ENCODE measurements around the gene PROSER2.

PROSER2 gene

GRCh38 chr10:11822809-11823121, 391 bp upstream of the PROSER2 start:
- Histone ChIP-seq H3K4me2 (ENCODE audit: low read length) (peak overlapping the region; percentile 37), H3K27ac (ENCODE audit: low read depth, low read length) (no peak overlapping the region), H3K36me3 (ENCODE audit: control insufficient read depth, low read length) (no peaks in the 10 kb centered on the region), H3K79me2 (ENCODE audit: control insufficient read depth, low read length) (no peaks in the 10 kb centered on the region), H3K9me2 (replicated peaks; ENCODE audit: control insufficient read depth, low read length) (no peaks in the 10 kb centered on the region), H3F3A (ENCODE audit: control insufficient read depth, insufficient read depth) (0 out of 2 replicates have a peak, but pooled peaks cover 5% of the 10 kb centered on the region), H3K9me3 (ENCODE audit: control insufficient read depth, insufficient read depth, low read length) (no peaks in the 10 kb centered on the region), H4K20me1 (ENCODE audit: control insufficient read depth, insufficient read depth, low read depth, low read length) (no peaks in the 10 kb centered on the region), H3K4me3 (ENCODE audit: low read length) (peak overlapping the region; percentile 39; the same call in 1 of the 2 replicates), H3K4me1 (ENCODE audit: control insufficient read depth, low read length) (0 out of 2 replicates have a peak, but pooled peaks cover 3% of the 10 kb centered on the region), H3K27me3 (ENCODE audit: control insufficient read depth, low read length) (peaks cover 33% of the 10 kb centered on the region)
- no peak for TF ChIP-seq EZH2phosphoT487 (IDR thresholded peaks at IDR 0.05; ENCODE audit: borderline replicate concordance, low read length)
- TF ChIP-seq CTCF (IDR thresholded peaks at IDR 0.05; ENCODE audit: low read depth, low read length, poor library complexity, severe bottlenecking): no peak

- Histone ChIP-seq H3K27ac (ENCODE audit: low read depth, low read length) (no peak overlapping the region), H3K9me2 (replicated peaks; ENCODE audit: control insufficient read depth, low read length) (no peaks in the 10 kb centered on the region), H3K9me3 (ENCODE audit: control insufficient read depth, insufficient read depth, low read length) (no peaks in the 10 kb centered on the region), H3K27me3 (ENCODE audit: control insufficient read depth, low read length) (peaks cover 36% of the 10 kb centered on the region), H4K20me1 (ENCODE audit: control insufficient read depth, insufficient read depth, low read depth, low read length) (no peaks in the 10 kb centered on the region), H3F3A (ENCODE audit: control insufficient read depth, insufficient read depth) (0 out of 2 replicates have a peak, but pooled peaks cover 5% of the 10 kb centered on the region), H3K4me2 (ENCODE audit: low read length) (0 out of 2 replicates have a peak overlapping the region, but pooled peaks have one; percentile 11), H3K79me2 (ENCODE audit: control insufficient read depth, low read length) (no peaks in the 10 kb centered on the region), H3K4me1 (ENCODE audit: control insufficient read depth, low read length) (0 out of 2 replicates have a peak, but pooled peaks cover 3% of the 10 kb centered on the region), H3K4me3 (ENCODE audit: low read length) (no peak overlapping the region), H3K36me3 (ENCODE audit: control insufficient read depth, low read length) (no peaks in the 10 kb centered on the region)
- TF ChIP-seq CTCF (IDR thresholded peaks at IDR 0.05; ENCODE audit: low read depth, low read length, poor library complexity, severe bottlenecking) (no peak), EZH2phosphoT487 (IDR thresholded peaks at IDR 0.05; ENCODE audit: borderline replicate concordance, low read length) (no peak)
Measured at GRCh38 chr10:11823989-11824346, 812 bp downstream of the PROSER2 start.

GRCh38 chr10:11824376-11824775, 1.2 kb downstream of the PROSER2 start:
- TF ChIP-seq CTCF (IDR thresholded peaks at IDR 0.05; ENCODE audit: low read depth, low read length, poor library complexity, severe bottlenecking): no peak
- TF ChIP-seq EZH2phosphoT487 (IDR thresholded peaks at IDR 0.05; ENCODE audit: borderline replicate concordance, low read length): no peak
- no peaks in the 10 kb centered on the region for H3K9me3 ChIP-seq (ENCODE audit: control insufficient read depth, insufficient read depth, low read length)
- H3F3A ChIP-seq (ENCODE audit: control insufficient read depth, insufficient read depth): 0 out of 2 replicates have a peak, but pooled peaks cover 5% of the 10 kb centered on the region
- no peaks in the 10 kb centered on the region for H3K9me2 ChIP-seq (replicated peaks; ENCODE audit: control insufficient read depth, low read length)
- H3K27ac ChIP-seq (ENCODE audit: low read depth, low read length): no peak overlapping the region
- no peak overlapping the region for H3K4me3 ChIP-seq (ENCODE audit: low read length)
- peaks cover 36% of the 10 kb centered on the region for H3K27me3 ChIP-seq (ENCODE audit: control insufficient read depth, low read length)
- no peak overlapping the region for H3K4me2 ChIP-seq (ENCODE audit: low read length)
- H3K4me1 ChIP-seq (ENCODE audit: control insufficient read depth, low read length): 0 out of 2 replicates have a peak, but pooled peaks cover 3% of the 10 kb centered on the region
- H4K20me1 ChIP-seq (ENCODE audit: control insufficient read depth, insufficient read depth, low read depth, low read length): no peaks in the 10 kb centered on the region
- H3K79me2 ChIP-seq (ENCODE audit: control insufficient read depth, low read length): no peaks in the 10 kb centered on the region
- no peaks in the 10 kb centered on the region for H3K36me3 ChIP-seq (ENCODE audit: control insufficient read depth, low read length)
